ENCODE results near the gene PRKCH.

The PRKCH gene

DNA sequence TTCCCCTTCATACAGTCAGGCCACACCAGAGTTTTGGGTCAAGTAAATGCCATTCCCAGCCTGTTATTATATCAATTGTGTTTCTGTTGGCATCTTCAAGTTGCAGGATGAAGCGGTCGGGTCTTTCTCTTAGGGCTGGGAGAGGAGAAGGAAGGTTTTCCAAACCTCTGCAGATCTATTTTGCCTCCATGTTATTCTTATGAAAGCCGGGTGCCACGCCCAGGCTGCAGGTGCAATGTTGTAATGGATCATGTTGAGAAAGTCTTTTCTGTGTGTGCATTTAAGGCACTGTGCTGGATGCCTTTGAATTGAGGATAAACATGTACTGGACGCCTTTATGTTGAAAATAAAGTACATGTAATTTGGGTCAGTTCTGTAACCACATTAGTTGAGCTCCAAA lies 209.5 kb downstream of the PRKCH start:
- TF ChIP-seq, protein P1, sequence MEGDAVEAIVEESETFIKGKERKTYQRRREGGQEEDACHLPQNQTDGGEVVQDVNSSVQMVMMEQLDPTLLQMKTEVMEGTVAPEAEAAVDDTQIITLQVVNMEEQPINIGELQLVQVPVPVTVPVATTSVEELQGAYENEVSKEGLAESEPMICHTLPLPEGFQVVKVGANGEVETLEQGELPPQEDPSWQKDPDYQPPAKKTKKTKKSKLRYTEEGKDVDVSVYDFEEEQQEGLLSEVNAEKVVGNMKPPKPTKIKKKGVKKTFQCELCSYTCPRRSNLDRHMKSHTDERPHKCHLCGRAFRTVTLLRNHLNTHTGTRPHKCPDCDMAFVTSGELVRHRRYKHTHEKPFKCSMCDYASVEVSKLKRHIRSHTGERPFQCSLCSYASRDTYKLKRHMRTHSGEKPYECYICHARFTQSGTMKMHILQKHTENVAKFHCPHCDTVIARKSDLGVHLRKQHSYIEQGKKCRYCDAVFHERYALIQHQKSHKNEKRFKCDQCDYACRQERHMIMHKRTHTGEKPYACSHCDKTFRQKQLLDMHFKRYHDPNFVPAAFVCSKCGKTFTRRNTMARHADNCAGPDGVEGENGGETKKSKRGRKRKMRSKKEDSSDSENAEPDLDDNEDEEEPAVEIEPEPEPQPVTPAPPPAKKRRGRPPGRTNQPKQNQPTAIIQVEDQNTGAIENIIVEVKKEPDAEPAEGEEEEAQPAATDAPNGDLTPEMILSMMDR (IDR thresholded peaks at IDR 0.05; ENCODE audit: insufficient read depth, low read depth, low read length, missing control alignments): no peak
- no peak overlapping the region for H3K4me3 ChIP-seq (ENCODE audit: low read length)
- peak; percentile 56 for DNase-seq (ENCODE audit: low read depth)

DNA sequence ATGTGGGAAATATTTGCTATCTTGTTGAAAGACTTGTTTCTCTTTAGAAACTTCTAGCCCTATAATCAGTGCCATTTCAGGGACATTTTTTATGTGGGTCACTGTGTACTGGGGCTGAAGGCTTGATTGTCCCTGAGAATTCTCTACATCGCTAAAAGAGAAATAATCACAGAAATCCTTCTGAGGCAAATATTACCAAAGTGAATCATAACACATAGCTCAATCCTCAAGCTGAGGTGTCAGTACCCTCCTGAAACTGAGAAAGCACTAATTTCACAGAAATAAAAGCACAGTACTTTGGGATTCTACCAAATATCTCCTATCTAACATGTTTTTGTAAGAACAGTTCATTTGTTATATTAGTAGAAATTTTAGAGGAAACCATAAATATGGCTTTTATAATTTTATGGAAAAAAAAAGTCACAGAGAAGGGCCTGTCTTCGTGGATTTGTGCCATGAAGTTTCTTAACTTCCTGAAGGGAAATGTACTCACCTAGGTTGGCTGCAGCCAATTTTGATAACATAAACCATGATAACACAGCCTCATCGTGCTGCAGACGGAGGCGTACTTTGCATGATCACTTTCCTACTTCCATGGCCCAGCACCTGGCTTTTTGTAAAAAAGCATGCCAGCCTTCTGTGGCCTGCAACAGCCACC lies 210.2 kb downstream of the PRKCH start:
- TF ChIP-seq, protein P1 (IDR thresholded peaks at IDR 0.05; ENCODE audit: insufficient read depth, low read depth, low read length, missing control alignments): no peak
- H3K4me3 ChIP-seq (ENCODE audit: low read length): no peak overlapping the region
- DNase-seq (ENCODE audit: low read depth): no peak

GRCh38 chr14:61532123-61532505 lies 210.7 kb downstream of the PRKCH start:
- TF ChIP-seq, protein P1 (IDR thresholded peaks at IDR 0.05; ENCODE audit: insufficient read depth, low read depth, low read length, missing control alignments): no peak
- DNase-seq (ENCODE audit: low read depth): no peak
- no peak overlapping the region for H3K4me3 ChIP-seq (ENCODE audit: low read length)

GRCh38 chr14:61532763-61533162 lies 211.4 kb downstream of the PRKCH start:
- TF ChIP-seq, protein P1 (IDR thresholded peaks at IDR 0.05; ENCODE audit: insufficient read depth, low read depth, low read length, missing control alignments): no peak
- no peak overlapping the region for H3K4me3 ChIP-seq (ENCODE audit: low read length)
- DNase-seq (ENCODE audit: low read depth): no peak

DNA sequence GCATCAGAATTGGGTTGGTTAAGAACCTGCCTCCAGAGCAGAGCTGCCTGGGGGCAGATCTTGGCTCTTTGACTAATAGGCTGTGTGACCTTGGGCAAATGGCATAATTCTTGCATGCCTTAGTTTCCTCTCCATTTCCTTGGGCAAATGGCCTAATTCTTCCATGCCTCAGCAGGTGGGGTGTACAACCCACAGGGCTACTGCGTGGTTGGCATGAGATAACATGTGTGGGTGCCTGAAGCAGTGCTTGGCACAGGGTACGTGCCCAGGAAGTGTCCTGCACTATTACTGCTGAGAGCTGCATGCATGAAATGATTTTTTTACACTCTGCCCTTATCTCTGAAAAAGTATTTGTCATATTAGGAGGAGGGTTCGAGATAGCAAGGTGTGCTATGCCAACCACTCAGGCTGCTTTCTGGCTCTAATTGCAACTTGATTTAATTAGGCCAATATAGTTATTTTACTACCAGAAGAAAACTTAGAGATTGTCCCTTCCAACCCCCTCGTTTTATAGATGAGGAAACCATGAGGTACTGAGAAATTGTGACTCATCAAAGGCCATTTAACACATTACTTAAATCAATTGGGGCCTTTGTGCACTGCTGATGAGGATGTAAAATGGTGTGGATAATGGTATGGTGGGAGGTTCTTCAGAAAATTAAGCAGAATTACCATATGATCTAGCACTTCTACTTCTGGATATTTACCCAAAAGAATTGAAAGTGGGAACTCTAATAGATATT lies 212.3 kb downstream of the PRKCH start:
- TF ChIP-seq, protein P1 (IDR thresholded peaks at IDR 0.05; ENCODE audit: insufficient read depth, low read depth, low read length, missing control alignments): no peak
- no peak overlapping the region for H3K4me3 ChIP-seq (ENCODE audit: low read length)
- peak; percentile 50 for DNase-seq (ENCODE audit: low read depth)

DNA sequence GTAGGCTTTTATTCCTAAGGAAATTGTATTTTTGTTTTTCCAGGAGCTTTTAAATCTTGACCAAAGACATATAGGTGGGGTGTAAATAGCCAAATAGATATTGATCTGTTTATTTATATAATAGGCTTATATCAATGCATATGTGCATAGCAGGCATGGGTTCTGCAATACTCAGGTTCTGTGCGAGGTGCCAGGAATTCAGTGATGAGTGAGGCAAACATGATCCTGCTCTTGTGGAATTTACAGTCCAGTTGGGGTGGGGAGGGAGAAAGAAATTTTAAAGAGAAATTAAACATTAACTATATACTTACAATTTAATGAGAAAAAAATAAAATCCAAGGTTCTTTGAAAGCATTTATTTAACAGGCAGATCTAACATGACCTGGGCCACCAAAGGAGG lies 213.7 kb downstream of the PRKCH start:
- no peak overlapping the region for H3K4me3 ChIP-seq (ENCODE audit: low read length)
- DNase-seq (ENCODE audit: low read depth): no peak
- TF ChIP-seq, protein P1 (IDR thresholded peaks at IDR 0.05; ENCODE audit: insufficient read depth, low read depth, low read length, missing control alignments): no peak

All from epithelial cell of esophagus (primary cell).